Caco-2 (cell line): ENCODE data around the gene FNDC3B. TPM values are rescaled to one million over a fixed set of nuclear protein-coding genes. Genes with fewer than 3 reads are reported as not detected.
A peak's percentile ranks its signal among the peaks of the same experiment; 100 is the strongest.

Experiments used
- BruUV-seq: library from RNA; stranded (reverse); fragments of 400-500 nt; replicated peaks from 2 replicates; lab custom pipeline; 2021; lab: Mats Ljungman, UMichigan
- CTCF ChIA-PET: fragments of 300-600 bp; sonication (Branson Sonifier 250); formaldehyde crosslinking; loops from one replicate; lab custom pipeline; 2022; ENCODE audit warnings: antibody characterized with exemption; lab: Charles Lee
- POLR2A ChIA-PET: fragments of 300-600 bp; sonication (Branson Sonifier 250); formaldehyde crosslinking; loops from one replicate; lab custom pipeline; 2022; ENCODE audit warnings: antibody characterized with exemption; lab: Charles Lee
- DNase-seq, 2 experiments: peaks; one replicate each; pipeline versions ENCODE4 v3.0.0 to v3.0.0-alpha.2; 2020 to 2022
- H3K27me3 ChIP-seq: replicated peaks from 2 replicates; pipeline ENCODE4 v1.6.0; 2011; ENCODE audit warnings: low read length; ENCODE audit not compliant: control insufficient read depth, insufficient read depth
- H3K36me3 ChIP-seq: 2 replicates; pipeline ENCODE4 v1.5.1; 2011; ENCODE audit warnings: low read length; ENCODE audit not compliant: control insufficient read depth, insufficient read depth
- H3K4me1 ChIP-seq: fragments of 250-450 bp; sonication (Bioruptor Pico); 2 replicates; pipeline ENCODE4 v1.5.1; 2020; ENCODE audit warnings: mild to moderate bottlenecking
- H3K4me3 ChIP-seq: 2 replicates; pipeline ENCODE4 v1.5.1; 2011; ENCODE audit warnings: low read depth, mild to moderate bottlenecking, control low read depth, low read length
- H3K9me3 ChIP-seq: fragments of 250-450 bp; sonication (Bioruptor Pico); 2 replicates; pipeline ENCODE4 v1.5.1; 2020; ENCODE audit warnings: mild to moderate bottlenecking, moderate library complexity
- H3K27ac Mint-ChIP-seq: one replicate; pipeline ENCODE4 v1.8.0; 2022; ENCODE audit warnings: mixed read lengths; ENCODE audit not compliant: unreplicated experiment
- H3K27me3 Mint-ChIP-seq: one replicate; pipeline ENCODE4 v1.8.0; 2022; ENCODE audit warnings: mixed read lengths; ENCODE audit not compliant: insufficient read depth, unreplicated experiment
- H3K36me3 Mint-ChIP-seq: one replicate; pipeline ENCODE4 v1.8.0; 2022; ENCODE audit warnings: mild to moderate bottlenecking, mixed read lengths; ENCODE audit not compliant: insufficient read depth, unreplicated experiment
- H3K4me1 Mint-ChIP-seq: one replicate; pipeline ENCODE4 v1.8.0; 2022; ENCODE audit warnings: low read depth, mixed read lengths; ENCODE audit not compliant: unreplicated experiment
- H3K4me3 Mint-ChIP-seq: one replicate; pipeline ENCODE4 v1.8.0; 2022; ENCODE audit warnings: mild to moderate bottlenecking, moderate library complexity, mixed read lengths; ENCODE audit not compliant: unreplicated experiment
- H3K9me3 Mint-ChIP-seq: one replicate; pipeline ENCODE4 v1.8.0; 2022; ENCODE audit warnings: mixed read lengths; ENCODE audit not compliant: unreplicated experiment
- CTCF ChIP-seq, 2 experiments: fragments of 200-600 bp in 1 of 2; IDR thresholded peaks; 1 replicate in 1 of 2; 2 replicates in 1 of 2; pipeline versions ENCODE4 v1.5.1 to v1.8.0; 2011 to 2022; ENCODE audit warnings: antibody characterized with exemption in 1 of 2, control low read depth in 1 of 2, inconsistent platforms in 1 of 2, low read depth in 1 of 2, low read length in 1 of 2, mild to moderate bottlenecking in 1 of 2, moderate library complexity in 1 of 2; ENCODE audit not compliant: insufficient read depth in 1 of 2, severe bottlenecking in 1 of 2, unreplicated experiment in 1 of 2
- intact Hi-C: fragments of 100-400 bp; cut with micrococcal nuclease; formaldehyde crosslinking; loops from one replicate; pipeline ENCODE4 v1.10.0; 2022; ENCODE audit not compliant: unreplicated experiment
- total RNA-seq: library from RNA; stranded (reverse); gene quantifications from 2 replicates; pipeline ENCODE4 v1.2.3, GENCODE V29; 2022

The FNDC3B gene
- total RNA-seq, 1 experiment from 2014 or later: 59.8 TPM

DNA sequence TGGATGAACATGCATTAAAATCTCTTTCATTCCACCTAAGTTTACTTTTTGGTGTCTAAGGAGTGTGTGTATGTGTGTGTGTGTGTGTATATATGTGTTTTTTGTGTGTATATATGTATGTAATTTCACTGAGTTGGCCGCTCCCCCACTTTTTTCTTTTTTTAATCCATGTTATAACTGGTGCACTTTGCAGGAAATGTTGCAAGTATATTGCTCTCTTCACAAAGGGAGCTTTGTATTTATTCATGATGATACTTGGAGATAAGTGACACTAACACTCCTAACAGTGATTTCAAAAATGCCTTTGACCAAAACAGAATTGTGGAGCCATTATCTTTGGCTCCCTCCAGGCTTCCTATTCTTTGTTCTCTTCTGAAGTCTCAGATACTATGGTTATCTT lies 95.8 kb downstream of the FNDC3B start:
- POLR2A ChIA-PET: no interaction called here

GRCh38 chr3:172135820-172136219 lies 96.4 kb downstream of the FNDC3B start:
- Mint-ChIP-seq H3K9me3 (no peaks in the 10 kb centered on the region), H3K27me3 (no peaks in the 10 kb centered on the region), H3K36me3 (peaks cover 26% of the 10 kb centered on the region), H3K27ac (peak overlapping the region; percentile 79), H3K4me1 (peaks cover 55% of the 10 kb centered on the region), H3K4me3 (no peak overlapping the region)
- Histone ChIP-seq H3K36me3 (no peaks in the 10 kb centered on the region), H3K4me1 (peaks cover 65% of the 10 kb centered on the region), H3K27me3 (no peaks in the 10 kb centered on the region), H3K9me3 (no peaks in the 10 kb centered on the region), H3K4me3 (no peak overlapping the region)
- intact Hi-C loops: no loop called here
- no TSS peak for BruUV-seq
- DNase-seq: no peak
- POLR2A ChIA-PET: no interaction called here
- no peak for TF ChIP-seq CTCF (IDR thresholded peaks at IDR 0.05; ENCODE audit: insufficient read depth in 1 of 2, low read depth in 1 of 2, low read length in 1 of 2, severe bottlenecking in 1 of 2, unreplicated experiment in 1 of 2)
- CTCF ChIA-PET: no interaction called here

More for the DNA sequence above, 95.8 kb downstream of the FNDC3B start:
- H3K4me1 Mint-ChIP-seq: peaks cover 55% of the 10 kb centered on the region
- H3K9me3 Mint-ChIP-seq: no peaks in the 10 kb centered on the region
- CTCF ChIA-PET: no interaction called here
- DNase-seq: peak in 1 of 2 experiments; percentile 23
- peak overlapping the region; percentile 79 for H3K27ac Mint-ChIP-seq
- BruUV-seq: no TSS peak
- H3K9me3 ChIP-seq: no peaks in the 10 kb centered on the region
- no peaks in the 10 kb centered on the region for H3K27me3 ChIP-seq
- H3K4me1 ChIP-seq: peaks cover 69% of the 10 kb centered on the region
- H3K27me3 Mint-ChIP-seq: no peaks in the 10 kb centered on the region
- no peaks in the 10 kb centered on the region for H3K36me3 ChIP-seq
- TF ChIP-seq CTCF (IDR thresholded peaks at IDR 0.05; ENCODE audit: insufficient read depth in 1 of 2, low read depth in 1 of 2, low read length in 1 of 2, severe bottlenecking in 1 of 2, unreplicated experiment in 1 of 2): no peak
- H3K36me3 Mint-ChIP-seq: peaks cover 32% of the 10 kb centered on the region
- intact Hi-C loops: no loop called here
- no peak overlapping the region for H3K4me3 ChIP-seq
- no peak overlapping the region for H3K4me3 Mint-ChIP-seq

GRCh38 chr3:172136330-172136729 lies 97.0 kb downstream of the FNDC3B start:
- H3K27ac Mint-ChIP-seq: peak overlapping the region; percentile 79
- CTCF ChIA-PET: no interaction called here
- H3K9me3 Mint-ChIP-seq: no peaks in the 10 kb centered on the region
- TF ChIP-seq CTCF (IDR thresholded peaks at IDR 0.05; ENCODE audit: insufficient read depth in 1 of 2, low read depth in 1 of 2, low read length in 1 of 2, severe bottlenecking in 1 of 2, unreplicated experiment in 1 of 2): no peak
- BruUV-seq: no TSS peak
- H3K9me3 ChIP-seq: no peaks in the 10 kb centered on the region
- H3K4me1 ChIP-seq: peaks cover 69% of the 10 kb centered on the region
- H3K4me3 ChIP-seq: no peak overlapping the region
- H3K27me3 Mint-ChIP-seq: no peaks in the 10 kb centered on the region
- POLR2A ChIA-PET: no interaction called here
- no peaks in the 10 kb centered on the region for H3K27me3 ChIP-seq
- no peak for DNase-seq
- H3K36me3 Mint-ChIP-seq: peaks cover 26% of the 10 kb centered on the region
- no peaks in the 10 kb centered on the region for H3K36me3 ChIP-seq
- no peak overlapping the region for H3K4me3 Mint-ChIP-seq
- intact Hi-C loops: no loop called here
- H3K4me1 Mint-ChIP-seq: peaks cover 60% of the 10 kb centered on the region
